Esophagus (tissue), 2 donors: ENCODE measurements around the gene AAMP. TPM values are rescaled to one million over a fixed set of nuclear protein-coding genes. Genes with fewer than 3 reads are reported as not detected.

Source experiments
- H3K27ac ChIP-seq, 2 donors: one replicate each; pipeline ENCODE4 v1.5.1; 2013; ENCODE audit warnings: low read depth in 2 of 2, mild to moderate bottlenecking in 2 of 2, inconsistent platforms in 1 of 2, low read length in 1 of 2, moderate library complexity in 1 of 2
- H3K27me3 ChIP-seq, 2 donors: one replicate each; pipeline ENCODE4 v1.6.1; 2013; ENCODE audit warnings: low read length in 2 of 2, control low read depth in 1 of 2, mild to moderate bottlenecking in 1 of 2; ENCODE audit not compliant: insufficient read depth in 2 of 2, control insufficient read depth in 1 of 2
- H3K36me3 ChIP-seq, 2 donors: one replicate each; pipeline ENCODE4 v1.6.1; 2013; ENCODE audit warnings: low read length in 1 of 2; ENCODE audit not compliant: control insufficient read depth in 2 of 2, insufficient read depth in 2 of 2
- H3K4me1 ChIP-seq, 2 donors: one replicate each; pipeline ENCODE4 v1.6.1; 2013; ENCODE audit warnings: low read length in 1 of 2; ENCODE audit not compliant: control insufficient read depth in 2 of 2, insufficient read depth in 2 of 2
- H3K4me3 ChIP-seq, 2 donors: one replicate each; pipeline ENCODE4 v1.5.1; 2013; ENCODE audit warnings: low read length in 2 of 2, mild to moderate bottlenecking in 2 of 2, low read depth in 1 of 2, moderate library complexity in 1 of 2
- H3K9me3 ChIP-seq, 2 donors: one replicate each; pipeline ENCODE4 v1.6.1; 2013; ENCODE audit warnings: mild to moderate bottlenecking in 2 of 2, low read depth in 1 of 2, low read length in 1 of 2, moderate library complexity in 1 of 2; ENCODE audit not compliant: control insufficient read depth in 2 of 2, insufficient read depth in 1 of 2
- WGBS, 2 donors: extraction: QIAGEN DNeasy Blood & Tissue Kit; methylation state at CpG; one replicate each; pipeline ENCODE4 v1.1.7; 2013; 5-methylcytosine and 5-hydroxymethylcytosine counted together
- polyA plus RNA-seq, 2 donors: library from polyadenylated mRNA; stranded (reverse); fragments of 200-250 nt; gene quantifications; one replicate each; pipeline ENCODE4 v1.2.3, GENCODE V29; 2013
- donor health status: healthy with polysubstance abuse.
- donor health status: Bipolar disorder and iron deficiency.

Gene AAMP
- polyA plus RNA-seq, 2 donors: 45.0 to 90.4 TPM

DNA sequence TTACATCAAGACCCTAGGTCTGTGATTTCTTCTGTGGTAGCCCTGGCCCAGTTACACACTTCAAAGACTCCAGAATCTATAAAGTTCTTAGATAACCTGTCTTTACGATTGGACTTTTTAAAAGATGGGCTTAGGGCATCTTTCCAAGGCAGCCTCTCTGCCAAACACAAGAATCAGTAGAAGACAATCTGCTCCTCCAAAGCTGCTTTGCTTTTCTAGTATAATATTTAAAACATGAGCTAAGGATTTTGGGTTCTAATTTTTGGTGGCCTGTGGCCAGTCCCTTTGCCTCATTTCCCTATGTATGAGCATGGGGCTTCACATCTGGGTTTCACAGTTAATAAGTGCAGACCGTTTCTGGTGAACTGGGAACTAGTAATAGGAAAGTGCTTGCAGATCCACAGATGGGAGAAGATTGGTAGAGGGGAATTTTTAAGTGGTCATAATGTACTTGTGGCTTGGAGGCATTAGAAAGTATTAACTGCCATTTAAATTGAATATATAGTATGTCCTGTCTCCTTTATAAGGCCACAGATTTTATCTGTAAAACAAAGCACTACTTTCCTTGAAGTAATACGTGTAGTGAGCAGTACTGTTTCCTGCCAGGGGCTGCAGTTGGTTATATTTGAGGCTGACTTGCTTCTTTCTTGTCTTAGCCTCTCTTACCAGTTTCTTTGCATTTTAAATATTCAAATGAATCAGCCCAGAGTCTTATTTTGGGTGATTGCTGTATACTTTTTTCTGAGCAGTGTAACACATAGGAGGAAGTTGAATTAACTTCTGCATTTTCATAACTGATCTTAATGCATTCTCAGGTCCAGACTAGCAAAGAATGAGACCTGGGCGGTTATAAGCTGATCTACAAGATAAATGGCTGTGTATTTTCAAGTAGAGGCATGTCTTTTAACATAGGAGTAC is 51.4 kb downstream of the AAMP start:
- peak overlapping the region; percentile 89 to 99 for H3K4me3 ChIP-seq
- peaks cover 0 to 4% of the 10 kb centered on the region in 2 donors for H3K36me3 ChIP-seq
- peaks cover 0 to 2% of the 10 kb centered on the region in 2 donors for H3K4me1 ChIP-seq
- H3K27ac ChIP-seq: peak overlapping the region; percentile 99 to 100
- no peaks in the 10 kb centered on the region for H3K27me3 ChIP-seq
- 7 to 9% methylated on average over 4 of the region's 4 CpGs for WGBS, 2 donors
- H3K9me3 ChIP-seq: no peaks in the 10 kb centered on the region

DNA sequence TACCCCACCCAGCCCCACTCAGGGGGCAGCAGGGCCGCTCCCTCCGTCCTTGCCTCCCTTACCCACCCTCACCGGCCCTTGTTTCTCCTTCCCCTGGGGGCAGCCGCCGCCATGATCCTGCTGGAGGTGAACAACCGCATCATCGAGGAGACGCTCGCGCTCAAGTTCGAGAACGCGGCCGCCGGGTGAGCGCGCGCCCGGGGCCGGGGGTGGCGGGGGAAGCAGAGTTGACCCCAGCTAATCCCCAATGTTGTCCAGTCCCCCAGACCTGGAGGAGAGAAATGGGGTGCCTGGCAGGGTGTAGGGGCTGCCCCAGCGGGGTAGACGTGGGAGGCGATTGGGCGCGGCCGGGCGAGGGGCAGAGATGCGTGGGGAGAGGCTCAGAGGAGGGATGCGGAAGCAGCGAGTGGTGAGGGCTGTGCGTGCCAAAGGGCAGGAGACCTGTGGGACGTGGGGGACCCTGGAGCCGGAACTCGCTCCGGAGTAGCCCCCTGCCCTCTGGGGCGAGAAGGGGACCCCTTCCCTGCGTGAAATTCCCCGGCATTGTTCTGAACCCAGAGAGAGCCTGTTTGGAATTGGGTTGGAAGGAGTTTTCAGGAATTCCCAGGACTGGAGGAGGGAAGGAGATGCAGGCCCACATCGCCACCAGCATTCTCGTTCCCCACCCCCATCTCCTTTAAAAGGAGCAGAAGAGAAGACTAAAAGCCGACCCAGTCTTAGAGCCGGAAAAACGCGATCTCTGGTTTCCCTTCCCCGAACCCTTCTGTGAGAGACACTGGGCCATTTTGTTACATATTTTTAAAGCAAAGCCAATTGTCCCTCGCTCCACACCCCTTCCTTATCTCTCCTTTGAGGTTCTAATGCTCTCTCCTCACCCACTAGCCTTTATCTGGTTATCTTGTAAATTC is 52.3 kb downstream of the AAMP start:
- Histone ChIP-seq H3K27ac (peak overlapping the region; percentile 99 to 100), H3K4me3 (peak overlapping the region; percentile 89 to 99), H3K4me1 (peaks cover 0 to 2% of the 10 kb centered on the region in 2 donors), H3K36me3 (peaks cover 0 to 2% of the 10 kb centered on the region in 2 donors), H3K27me3 (no peaks in the 10 kb centered on the region), H3K9me3 (no peaks in the 10 kb centered on the region)
- WGBS, 2 donors: 0 to 1% methylated on average over 44 to 47 of the region's 47 CpGs

DNA sequence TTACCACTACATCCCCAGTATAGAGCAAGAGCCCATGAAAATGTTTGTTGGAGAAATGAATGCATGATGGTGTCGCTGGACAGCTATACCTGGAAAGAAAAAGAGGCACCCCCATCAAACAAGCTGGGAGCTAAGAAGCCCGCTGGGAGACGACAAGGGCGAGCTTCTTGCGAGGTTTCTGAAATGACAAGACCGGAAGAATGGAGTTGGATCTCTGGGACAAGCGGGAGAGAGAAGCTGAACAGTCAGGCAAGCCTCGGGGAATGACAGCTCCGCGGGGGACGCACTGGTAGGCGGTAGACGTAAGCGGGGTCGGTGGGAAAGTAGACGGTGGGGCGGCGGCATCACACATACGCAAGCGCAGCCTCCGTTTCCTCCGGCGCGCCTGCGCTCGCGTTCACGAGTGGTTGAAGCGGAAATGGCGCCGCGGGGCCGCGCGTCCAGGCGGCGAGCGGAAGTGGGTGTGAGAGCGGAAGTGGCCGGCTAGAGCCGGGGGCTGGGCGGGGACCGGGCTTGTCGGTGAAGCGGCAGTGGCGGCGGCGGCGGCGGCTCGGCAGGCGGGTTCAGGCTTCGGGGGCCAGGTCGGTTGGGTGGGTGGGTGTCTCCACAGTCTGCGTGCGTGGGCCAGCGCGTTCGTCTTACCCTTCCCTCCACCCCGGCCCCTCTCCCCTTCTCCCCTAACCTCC is 53.1 kb downstream of the AAMP start, which contains the start of gene ARPC2:
TSS of gene ARPC2 (plus strand) at position 516 of the 686 bp plus-strand sequence. CDS start 282 bp downstream, outside the sequence.
- Histone ChIP-seq H3K4me1 (peaks cover 0 to 2% of the 10 kb centered on the region in 2 donors), H3K36me3 (peaks cover 0 to 2% of the 10 kb centered on the region in 2 donors), H3K27me3 (no peaks in the 10 kb centered on the region), H3K9me3 (no peaks in the 10 kb centered on the region), H3K4me3 (peak within 1 kb of the TSS; percentile 89 to 99), H3K27ac (peak within 1 kb of the TSS; percentile 99 to 100)
- 0% methylated on average over 41 to 60 of the region's 60 CpGs for WGBS, 2 donors

DNA sequence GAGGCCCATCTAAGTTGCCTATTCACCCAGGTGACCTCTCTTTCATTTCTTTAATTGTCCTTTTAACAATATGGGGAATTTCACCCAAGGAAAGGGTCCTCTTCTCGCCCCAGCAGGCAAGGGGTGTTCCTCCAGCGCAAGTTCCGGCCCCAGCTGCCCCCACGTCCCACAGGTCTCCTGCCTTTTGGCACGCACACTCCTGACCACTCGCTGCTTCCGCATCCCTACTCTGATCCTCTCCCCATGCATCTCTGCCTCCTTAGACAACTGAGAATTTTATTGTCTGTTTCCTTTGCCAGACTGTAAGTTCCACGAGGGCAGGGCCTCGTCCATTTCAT is 53.6 kb downstream of the AAMP start:
- Histone ChIP-seq H3K36me3 (peaks cover 0 to 2% of the 10 kb centered on the region in 2 donors), H3K27me3 (no peaks in the 10 kb centered on the region), H3K4me3 (peak overlapping the region; percentile 89 to 99), H3K27ac (peak overlapping the region; percentile 99 to 100), H3K4me1 (peaks cover 0 to 2% of the 10 kb centered on the region in 2 donors), H3K9me3 (no peaks in the 10 kb centered on the region)
- 40 to 55% methylated on average over 9 of the region's 9 CpGs for WGBS, 2 donors

Other genes with a start within 250 kb of the AAMP start
- under 1 TPM; 0.28 to 0.52 TPM for gene RUFY4, start 200.9 kb downstream of the AAMP start, polyA plus RNA-seq
- gene CXCR2, start 144.1 kb downstream of the AAMP start, polyA plus RNA-seq: 10 to 100 TPM; 12.0 to 23.8 TPM
- gene CXCR1, start 103.2 kb downstream of the AAMP start, polyA plus RNA-seq: under 1 TPM; 0.08 to 0.11 TPM
- 100 to 1,000 TPM; 150 to 426 TPM for gene ARPC2, start 52.9 kb downstream of the AAMP start, polyA plus RNA-seq
- gene GPBAR1, start 9.1 kb downstream of the AAMP start, polyA plus RNA-seq: under 1 TPM; 0.29 to 0.45 TPM
- 10 to 100 TPM; 50.1 to 54.9 TPM for gene PNKD, start 382 bp upstream of the AAMP start, polyA plus RNA-seq
- gene TMBIM1, start 22.4 kb upstream of the AAMP start, polyA plus RNA-seq: 100 to 1,000 TPM; 196 to 231 TPM
- not detected for gene CATIP, start 86.7 kb upstream of the AAMP start, polyA plus RNA-seq
- 1 to 10 TPM; 1.1 to 1.5 TPM for gene SLC11A1, start 112.1 kb upstream of the AAMP start, polyA plus RNA-seq
- gene CTDSP1, start 129.7 kb upstream of the AAMP start, polyA plus RNA-seq: 10 to 100 TPM; 59.1 to 76.9 TPM
- under 1 TPM; 0.02 to 0.26 TPM for gene VIL1, start 149.0 kb upstream of the AAMP start, polyA plus RNA-seq